Measurements from ENCODE around the gene SLC22A23.

The SLC22A23 gene

GRCh38 chr6:3370361-3371221 is 86.3 kb downstream of the SLC22A23 start:
- in situ Hi-C loops (cut with MboI; ENCODE audit: low sequenced_read_pairs): no loop called here
- Histone ChIP-seq H3K4me3 (no peak overlapping the region), H3K27me3 (ENCODE audit: low read depth) (no peaks in the 10 kb centered on the region), H3K4me1 (peaks cover 9% of the 10 kb centered on the region), H3K36me3 (replicated peaks) (no peaks in the 10 kb centered on the region), H3K9me3 (no peaks in the 10 kb centered on the region)
- no peak for DNase-seq (ENCODE audit: low spot score in 2 of 2)

GRCh38 chr6:3369985-3370360 is 86.9 kb downstream of the SLC22A23 start:
- Histone ChIP-seq H3K4me1 (peaks cover 9% of the 10 kb centered on the region), H3K9me3 (no peaks in the 10 kb centered on the region), H3K36me3 (replicated peaks) (no peaks in the 10 kb centered on the region), H3K27me3 (ENCODE audit: low read depth) (no peaks in the 10 kb centered on the region), H3K4me3 (no peak overlapping the region)
- no peak for DNase-seq (ENCODE audit: low spot score in 2 of 2)
- in situ Hi-C loops (cut with MboI; ENCODE audit: low sequenced_read_pairs): no loop called here

GRCh38 chr6:3368685-3369084 is 88.2 kb downstream of the SLC22A23 start:
- Histone ChIP-seq H3K9me3 (no peaks in the 10 kb centered on the region), H3K36me3 (replicated peaks) (no peaks in the 10 kb centered on the region), H3K4me3 (no peak overlapping the region), H3K4me1 (peaks cover 9% of the 10 kb centered on the region), H3K27me3 (ENCODE audit: low read depth) (no peaks in the 10 kb centered on the region)
- DNase-seq (ENCODE audit: low spot score in 2 of 2): no peak
- in situ Hi-C loops (cut with MboI; ENCODE audit: low sequenced_read_pairs): no loop called here

GRCh38 chr6:3367630-3368029 is 89.2 kb downstream of the SLC22A23 start:
- no peaks in the 10 kb centered on the region for H3K9me3 ChIP-seq
- no peak overlapping the region for H3K4me3 ChIP-seq
- no peaks in the 10 kb centered on the region for H3K36me3 ChIP-seq (replicated peaks)
- in situ Hi-C loops (cut with MboI; ENCODE audit: low sequenced_read_pairs): no loop called here
- no peaks in the 10 kb centered on the region for H3K27me3 ChIP-seq (ENCODE audit: low read depth)
- peaks cover 9% of the 10 kb centered on the region for H3K4me1 ChIP-seq
- DNase-seq (ENCODE audit: low spot score in 2 of 2): no peak

GRCh38 chr6:3366596-3367413 is 90.0 kb downstream of the SLC22A23 start:
- no peak for DNase-seq (ENCODE audit: low spot score in 2 of 2)
- Histone ChIP-seq H3K4me1 (peaks cover 9% of the 10 kb centered on the region), H3K27me3 (ENCODE audit: low read depth) (no peaks in the 10 kb centered on the region), H3K4me3 (no peak overlapping the region), H3K9me3 (no peaks in the 10 kb centered on the region), H3K36me3 (replicated peaks) (no peaks in the 10 kb centered on the region)
- in situ Hi-C loops (cut with MboI; ENCODE audit: low sequenced_read_pairs): no loop called here

GRCh38 chr6:3364391-3364790 is 92.5 kb downstream of the SLC22A23 start:
- Histone ChIP-seq H3K27me3 (ENCODE audit: low read depth) (no peaks in the 10 kb centered on the region), H3K9me3 (no peaks in the 10 kb centered on the region), H3K4me1 (no peaks in the 10 kb centered on the region), H3K4me3 (no peak overlapping the region), H3K36me3 (replicated peaks) (no peaks in the 10 kb centered on the region)
- DNase-seq (ENCODE audit: low spot score in 2 of 2): no peak
- in situ Hi-C loops (cut with MboI; ENCODE audit: low sequenced_read_pairs): no loop called here

- DNase-seq (ENCODE audit: low spot score in 2 of 2): no peak
- Histone ChIP-seq H3K27me3 (ENCODE audit: low read depth) (no peaks in the 10 kb centered on the region), H3K4me3 (no peak overlapping the region), H3K9me3 (no peaks in the 10 kb centered on the region), H3K36me3 (replicated peaks) (no peaks in the 10 kb centered on the region), H3K4me1 (no peaks in the 10 kb centered on the region)
- in situ Hi-C loops (cut with MboI; ENCODE audit: low sequenced_read_pairs): no loop called here
Measured at GRCh38 chr6:3363296-3364025, 93.4 kb downstream of the SLC22A23 start.

GRCh38 chr6:3361312-3362037 is 95.4 kb downstream of the SLC22A23 start:
- no peaks in the 10 kb centered on the region for H3K27me3 ChIP-seq (ENCODE audit: low read depth)
- in situ Hi-C loops (cut with MboI; ENCODE audit: low sequenced_read_pairs): no loop called here
- no peak overlapping the region for H3K4me3 ChIP-seq
- no peaks in the 10 kb centered on the region for H3K36me3 ChIP-seq (replicated peaks)
- peaks cover under 1% of the 10 kb centered on the region for H3K4me1 ChIP-seq
- no peak for DNase-seq (ENCODE audit: low spot score in 2 of 2)
- no peaks in the 10 kb centered on the region for H3K9me3 ChIP-seq

GRCh38 chr6:3360727-3361045 is 96.2 kb downstream of the SLC22A23 start:
- Histone ChIP-seq H3K27me3 (ENCODE audit: low read depth) (no peaks in the 10 kb centered on the region), H3K9me3 (no peaks in the 10 kb centered on the region), H3K4me3 (no peak overlapping the region), H3K4me1 (peaks cover 5% of the 10 kb centered on the region), H3K36me3 (replicated peaks) (no peaks in the 10 kb centered on the region)
- in situ Hi-C loops (cut with MboI; ENCODE audit: low sequenced_read_pairs): no loop called here
- DNase-seq (ENCODE audit: low spot score in 2 of 2): no peak

- DNase-seq (ENCODE audit: low spot score in 2 of 2): no peak
- Histone ChIP-seq H3K4me1 (peaks cover 5% of the 10 kb centered on the region), H3K27me3 (ENCODE audit: low read depth) (no peaks in the 10 kb centered on the region), H3K4me3 (no peak overlapping the region), H3K36me3 (replicated peaks) (no peaks in the 10 kb centered on the region), H3K9me3 (no peaks in the 10 kb centered on the region)
- in situ Hi-C loops (cut with MboI; ENCODE audit: low sequenced_read_pairs): no loop called here
Measured at GRCh38 chr6:3359973-3360726, 96.7 kb downstream of the SLC22A23 start.

GRCh38 chr6:3359101-3359752 is 97.6 kb downstream of the SLC22A23 start:
- DNase-seq (ENCODE audit: low spot score in 2 of 2): no peak
- in situ Hi-C loops (cut with MboI; ENCODE audit: low sequenced_read_pairs): no loop called here
- no peaks in the 10 kb centered on the region for H3K27me3 ChIP-seq (ENCODE audit: low read depth)
- no peaks in the 10 kb centered on the region for H3K36me3 ChIP-seq (replicated peaks)
- H3K9me3 ChIP-seq: no peaks in the 10 kb centered on the region
- no peak overlapping the region for H3K4me3 ChIP-seq
- H3K4me1 ChIP-seq: peaks cover 5% of the 10 kb centered on the region

GRCh38 chr6:3358413-3359100 is 98.3 kb downstream of the SLC22A23 start:
- H3K36me3 ChIP-seq (replicated peaks): no peaks in the 10 kb centered on the region
- in situ Hi-C loops (cut with MboI; ENCODE audit: low sequenced_read_pairs): no loop called here
- no peaks in the 10 kb centered on the region for H3K9me3 ChIP-seq
- H3K4me1 ChIP-seq: peaks cover 5% of the 10 kb centered on the region
- no peaks in the 10 kb centered on the region for H3K27me3 ChIP-seq (ENCODE audit: low read depth)
- DNase-seq (ENCODE audit: low spot score in 2 of 2): no peak
- no peak overlapping the region for H3K4me3 ChIP-seq
